OCI-LY7 (cell line): ENCODE data around the gene GNL2. TPM values are rescaled to one million over a fixed set of nuclear protein-coding genes. Genes with fewer than 3 reads are reported as not detected.

ENCODE experiments used
- BruUV-seq: library from RNA; stranded (reverse); fragments of 400-500 nt; replicated peaks from 2 replicates; lab custom pipeline; 2021; lab: Mats Ljungman, UMichigan
- CTCF ChIA-PET: fragments of 300-600 bp; sonication (Branson Sonifier 250); formaldehyde crosslinking; loops from one replicate; lab custom pipeline; 2022; ENCODE audit warnings: antibody characterized with exemption; ENCODE audit not compliant: unreplicated experiment; lab: Charles Lee
- POLR2A ChIA-PET: fragments of 300-600 bp; sonication (Branson Sonifier 250); formaldehyde crosslinking; loops from one replicate; lab custom pipeline; 2022; ENCODE audit warnings: antibody characterized with exemption; lab: Charles Lee
- DNase-seq: peaks from one replicate; pipeline ENCODE4 v3.0.0-alpha.2; 2015; ENCODE audit warnings: low spot score
- H2AFZ ChIP-seq: fragments of 200-600 bp; sonication (generic), shearing (Covaris generic); 2 replicates; pipeline ENCODE4 v1.6.1; 2014; ENCODE audit warnings: mild to moderate bottlenecking, antibody characterized with exemption, low read length, moderate library complexity
- H3K27ac ChIP-seq: fragments of 200-600 bp; sonication (generic); 2 replicates; pipeline ENCODE4 v1.5.1; 2014; ENCODE audit warnings: mixed run types, low read depth, mild to moderate bottlenecking, moderate library complexity, low read length, inconsistent platforms; ENCODE audit not compliant: poor library complexity, severe bottlenecking
- H3K36me3 ChIP-seq: fragments of 200-600 bp; sonication (generic); 2 replicates; pipeline ENCODE4 v1.6.1; 2014; ENCODE audit warnings: mild to moderate bottlenecking, antibody characterized with exemption, low read length, moderate library complexity, mixed read lengths; ENCODE audit not compliant: insufficient read depth
- H3K4me1 ChIP-seq: fragments of 200-600 bp; sonication (generic); 2 replicates; pipeline ENCODE4 v1.5.1; 2014; ENCODE audit warnings: mild to moderate bottlenecking, low read length; ENCODE audit not compliant: insufficient read depth, poor library complexity, severe bottlenecking
- H3K4me2 ChIP-seq: fragments of 200-600 bp; sonication (generic); 2 replicates; pipeline ENCODE4 v1.6.1; 2014; ENCODE audit warnings: mild to moderate bottlenecking, low read length
- H3K4me3 ChIP-seq: fragments of 200-600 bp; sonication (generic); 2 replicates; pipeline ENCODE4 v1.5.1; 2014; ENCODE audit warnings: mild to moderate bottlenecking, low read depth, low read length; ENCODE audit not compliant: poor library complexity, severe bottlenecking
- H3K79me2 ChIP-seq: fragments of 200-600 bp; sonication (generic); 2 replicates; pipeline ENCODE4 v1.6.1; 2016; ENCODE audit warnings: low read depth, mild to moderate bottlenecking, low read length, moderate library complexity, mixed read lengths; ENCODE audit not compliant: insufficient read depth
- H3K9me2 ChIP-seq: fragments of 200-600 bp; sonication (generic); 2 replicates; pipeline ENCODE4 v1.6.1; 2016; ENCODE audit warnings: mild to moderate bottlenecking, low read length, mixed read lengths; ENCODE audit not compliant: insufficient read depth
- H3K9me3 ChIP-seq: fragments of 200-600 bp; sonication (generic); 2 replicates; pipeline ENCODE4 v1.6.1; 2014; ENCODE audit warnings: mild to moderate bottlenecking, mixed run types, low read length, mixed read lengths
- H4K20me1 ChIP-seq: fragments of 200-600 bp; sonication (generic); 2 replicates; pipeline ENCODE4 v1.6.1; 2014; ENCODE audit warnings: mild to moderate bottlenecking, antibody characterized with exemption, low read length, moderate library complexity, mixed read lengths; ENCODE audit not compliant: insufficient read depth
- EZH2phosphoT487 ChIP-seq: fragments of 200-600 bp; sonication (generic); IDR thresholded peaks from 2 replicates; pipeline ENCODE4 v1.6.1; 2018; ENCODE audit warnings: low read depth, borderline replicate concordance, mild to moderate bottlenecking, mixed run types, antibody characterized with exemption, low read length, moderate library complexity, mixed read lengths
- intact Hi-C: fragments of 100-400 bp; cut with micrococcal nuclease; formaldehyde crosslinking; loops from one replicate; pipeline ENCODE4 v1.10.0; 2022; ENCODE audit not compliant: unreplicated experiment
- total RNA-seq, 2 experiments: library from RNA; depleted of rRNA in 1 of 2; stranded (reverse); fragments of >200 nt in 1 of 2; shearing (Covaris generic) in 1 of 2; gene quantifications; 2 replicates each; pipeline ENCODE4 v1.2.3, GENCODE V29; 2014 to 2022
- TF ChIP-seq, protein P1 (sequence below): fragments of 200-600 bp; sonication (generic); conservative IDR thresholded peaks from 2 replicates; pipeline ENCODE4 v1.5.1; 2014; ENCODE audit warnings: mild to moderate bottlenecking, antibody characterized with exemption, low read length, moderate library complexity, mixed read lengths

GNL2 gene
- total RNA-seq, 2 experiments from 2014 or later: 66.8 to 107 TPM

DNA sequence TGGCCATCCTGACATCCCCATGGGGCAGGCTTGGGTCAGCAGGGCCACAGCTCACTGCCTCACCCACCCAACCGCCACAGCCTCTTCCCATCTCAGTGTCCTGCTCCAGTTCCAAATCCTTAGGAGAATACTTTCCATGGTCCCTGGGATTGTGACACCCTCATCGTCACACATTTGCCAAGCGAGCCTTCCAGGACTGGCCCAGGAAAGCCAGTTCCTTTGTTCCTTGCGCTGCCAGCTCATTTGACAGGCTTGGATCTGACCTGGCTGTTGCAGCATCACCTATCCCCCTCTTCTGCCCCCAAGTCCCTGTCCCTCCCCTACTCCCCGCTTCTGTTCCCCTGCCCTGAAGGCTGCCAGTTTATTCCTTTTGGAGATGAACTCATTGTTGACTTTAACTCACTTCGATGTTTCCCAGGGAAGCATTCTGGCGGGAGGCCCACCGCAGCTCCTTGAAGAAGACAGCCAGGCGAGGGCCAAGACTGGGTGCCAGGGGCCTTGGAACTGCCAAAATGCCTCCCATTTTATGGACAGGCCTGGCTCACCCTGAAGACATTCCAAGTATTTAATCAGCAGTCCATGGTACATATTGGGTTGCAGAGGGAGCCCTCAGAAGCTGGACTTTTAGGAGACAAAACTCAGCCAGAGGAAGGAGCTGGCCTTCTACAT, 10.2 kb upstream of the GNL2 start:
- POLR2A ChIA-PET: interaction anchor here (0.5 to 1.6 kb wide), 3 partner anchors 10 to 79 kb away, joined by 3 to 4 read pairs (median 3); partner anchors contain the start of gene GNL2

DNA sequence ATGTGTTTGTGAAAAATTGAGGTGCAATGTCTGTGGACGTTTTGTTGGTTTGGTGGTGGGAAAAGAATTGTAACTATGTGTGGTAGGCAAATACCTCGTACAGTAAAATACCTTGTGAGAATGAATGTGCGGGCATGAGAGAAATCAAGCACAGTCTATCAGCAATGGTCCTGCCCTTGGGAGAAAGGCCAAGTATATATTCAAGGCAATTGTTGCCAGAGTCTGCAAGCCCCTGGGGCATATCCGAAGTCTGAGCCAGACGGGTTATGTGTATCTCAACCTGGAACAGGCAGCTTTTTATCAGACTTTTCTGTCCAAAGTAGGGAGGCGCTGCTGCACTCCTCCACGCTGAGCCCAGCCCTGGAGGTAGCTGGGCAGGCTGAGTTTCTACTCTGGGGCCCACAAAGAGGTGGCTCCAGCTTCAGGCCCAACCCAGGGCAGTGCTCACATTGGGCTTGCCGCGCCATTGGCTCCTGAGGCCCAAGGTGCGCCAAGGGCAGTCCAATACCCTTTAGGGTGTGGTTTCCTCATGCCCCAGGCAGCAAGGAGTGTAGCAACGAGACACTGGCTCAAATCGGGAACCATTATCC, 9.4 kb upstream of the GNL2 start:
- no peaks in the 10 kb centered on the region for H3K9me3 ChIP-seq

More for the DNA sequence above, 10.2 kb upstream of the GNL2 start:
- Histone ChIP-seq H3K36me3 (no peaks in the 10 kb centered on the region), H4K20me1 (no peaks in the 10 kb centered on the region), H3K79me2 (no peaks in the 10 kb centered on the region), H3K9me3 (no peaks in the 10 kb centered on the region), H3K4me3 (no peak overlapping the region), H3K9me2 (no peaks in the 10 kb centered on the region), H3K27ac (no peak overlapping the region), H3K4me2 (no peak overlapping the region), H3K4me1 (peaks cover 11% of the 10 kb centered on the region), H2AFZ (no peak overlapping the region)
- DNase-seq: no peak
- CTCF ChIA-PET: interaction anchor here (1.1 kb wide), 1 partner anchor 76 kb away, joined by 4 read pairs; no protein-coding TSS in a partner anchor
- BruUV-seq: no TSS peak
- TF ChIP-seq, protein P1, sequence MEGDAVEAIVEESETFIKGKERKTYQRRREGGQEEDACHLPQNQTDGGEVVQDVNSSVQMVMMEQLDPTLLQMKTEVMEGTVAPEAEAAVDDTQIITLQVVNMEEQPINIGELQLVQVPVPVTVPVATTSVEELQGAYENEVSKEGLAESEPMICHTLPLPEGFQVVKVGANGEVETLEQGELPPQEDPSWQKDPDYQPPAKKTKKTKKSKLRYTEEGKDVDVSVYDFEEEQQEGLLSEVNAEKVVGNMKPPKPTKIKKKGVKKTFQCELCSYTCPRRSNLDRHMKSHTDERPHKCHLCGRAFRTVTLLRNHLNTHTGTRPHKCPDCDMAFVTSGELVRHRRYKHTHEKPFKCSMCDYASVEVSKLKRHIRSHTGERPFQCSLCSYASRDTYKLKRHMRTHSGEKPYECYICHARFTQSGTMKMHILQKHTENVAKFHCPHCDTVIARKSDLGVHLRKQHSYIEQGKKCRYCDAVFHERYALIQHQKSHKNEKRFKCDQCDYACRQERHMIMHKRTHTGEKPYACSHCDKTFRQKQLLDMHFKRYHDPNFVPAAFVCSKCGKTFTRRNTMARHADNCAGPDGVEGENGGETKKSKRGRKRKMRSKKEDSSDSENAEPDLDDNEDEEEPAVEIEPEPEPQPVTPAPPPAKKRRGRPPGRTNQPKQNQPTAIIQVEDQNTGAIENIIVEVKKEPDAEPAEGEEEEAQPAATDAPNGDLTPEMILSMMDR: no peak
- no peak for TF ChIP-seq EZH2phosphoT487
- intact Hi-C loops: no loop called here

More for the DNA sequence above, 9.4 kb upstream of the GNL2 start:
- TF ChIP-seq EZH2phosphoT487: no peak
- TF ChIP-seq, protein P1: no peak
- Histone ChIP-seq H3K4me1 (peaks cover 11% of the 10 kb centered on the region), H3K27ac (no peak overlapping the region), H3K4me3 (no peak overlapping the region), H3K79me2 (no peaks in the 10 kb centered on the region), H3K36me3 (no peaks in the 10 kb centered on the region), H2AFZ (no peak overlapping the region), H3K4me2 (no peak overlapping the region), H4K20me1 (no peaks in the 10 kb centered on the region), H3K9me2 (no peaks in the 10 kb centered on the region)
- intact Hi-C loops: no loop called here
- DNase-seq: no peak
- no TSS peak for BruUV-seq
- CTCF ChIA-PET: no interaction called here
- POLR2A ChIA-PET: interaction anchor here (0.5 to 1.6 kb wide), 3 partner anchors 9 to 80 kb away, joined by 3 to 4 read pairs (median 3); partner anchors contain the start of gene GNL2
